Osteoblast (primary cell): Measurements from ENCODE around the gene COX10. TPM values are rescaled to one million over a fixed set of nuclear protein-coding genes. Genes with fewer than 3 reads are reported as not detected.
A peak's percentile ranks its signal among the peaks of the same experiment; 100 is the strongest.
"Not testable (repeated sequence)": the region's sequence is repeated elsewhere in the genome, so short reads cannot be mapped to it uniquely, and the experiment has no call there.

ENCODE experiments used
- DNase-seq: peaks from one replicate; pipeline ENCODE4 v3.0.0; 2011; ENCODE audit warnings: low spot score, mixed read lengths; ENCODE audit not compliant: insufficient read length; ENCODE audit errors: missing footprints
- H2AFZ ChIP-seq: 2 replicates; pipeline ENCODE4 v1.6.0; 2011; ENCODE audit warnings: mild to moderate bottlenecking, low read length
- H3K27ac ChIP-seq: 2 replicates; pipeline ENCODE4 v1.5.1; 2011; ENCODE audit warnings: mild to moderate bottlenecking, low read depth, low read length, moderate library complexity
- H3K27me3 ChIP-seq: 2 replicates; pipeline ENCODE4 v1.6.0; 2012; ENCODE audit warnings: mild to moderate bottlenecking, control low read depth, inconsistent platforms, low read length, moderate library complexity; ENCODE audit not compliant: insufficient read depth
- H3K36me3 ChIP-seq: 2 replicates; pipeline ENCODE4 v1.5.1; 2011; ENCODE audit warnings: mild to moderate bottlenecking, low read length, control low read depth, moderate library complexity; ENCODE audit not compliant: insufficient read depth
- H3K4me1 ChIP-seq: 2 replicates; pipeline ENCODE4 v1.5.1; 2011; ENCODE audit warnings: mild to moderate bottlenecking, low read length, control low read depth, moderate library complexity; ENCODE audit not compliant: insufficient read depth
- H3K4me2 ChIP-seq: 2 replicates; pipeline ENCODE4 v1.6.0; 2011; ENCODE audit warnings: mild to moderate bottlenecking, low read length; ENCODE audit not compliant: insufficient read depth
- H3K4me3 ChIP-seq: fragments of 200-600 bp; sonication (generic); 3 replicates; pipeline ENCODE4 v1.5.1; 2012; ENCODE audit warnings: mild to moderate bottlenecking, low read length, inconsistent platforms; ENCODE audit not compliant: insufficient read depth
- H3K79me2 ChIP-seq: 2 replicates; pipeline ENCODE4 v1.6.0; 2012; ENCODE audit warnings: mild to moderate bottlenecking, low read length, control low read depth, inconsistent platforms; ENCODE audit not compliant: insufficient read depth
- H3K9me3 ChIP-seq: 2 replicates; pipeline ENCODE4 v1.5.1; 2011; ENCODE audit warnings: low read depth, low read length, control low read depth
- H4K20me1 ChIP-seq: 2 replicates; pipeline ENCODE4 v1.6.0; 2012; ENCODE audit warnings: mild to moderate bottlenecking, low read length, control low read depth; ENCODE audit not compliant: insufficient read depth
- total RNA-seq: library from RNA; depleted of rRNA; stranded (reverse); fragments of >200 nt; gene quantifications from 2 replicates; pipeline ENCODE4 v1.2.3, GENCODE V29; 2012
- TF ChIP-seq, protein P1 (sequence below): IDR thresholded peaks from 2 replicates; pipeline ENCODE4 v1.5.1; 2011; ENCODE audit warnings: mild to moderate bottlenecking, low read depth, low read length, moderate library complexity; ENCODE audit errors: extremely low read depth

COX10 gene
- total RNA-seq, result 14.1 and 14.8 TPM in 2 replicates

DNA sequence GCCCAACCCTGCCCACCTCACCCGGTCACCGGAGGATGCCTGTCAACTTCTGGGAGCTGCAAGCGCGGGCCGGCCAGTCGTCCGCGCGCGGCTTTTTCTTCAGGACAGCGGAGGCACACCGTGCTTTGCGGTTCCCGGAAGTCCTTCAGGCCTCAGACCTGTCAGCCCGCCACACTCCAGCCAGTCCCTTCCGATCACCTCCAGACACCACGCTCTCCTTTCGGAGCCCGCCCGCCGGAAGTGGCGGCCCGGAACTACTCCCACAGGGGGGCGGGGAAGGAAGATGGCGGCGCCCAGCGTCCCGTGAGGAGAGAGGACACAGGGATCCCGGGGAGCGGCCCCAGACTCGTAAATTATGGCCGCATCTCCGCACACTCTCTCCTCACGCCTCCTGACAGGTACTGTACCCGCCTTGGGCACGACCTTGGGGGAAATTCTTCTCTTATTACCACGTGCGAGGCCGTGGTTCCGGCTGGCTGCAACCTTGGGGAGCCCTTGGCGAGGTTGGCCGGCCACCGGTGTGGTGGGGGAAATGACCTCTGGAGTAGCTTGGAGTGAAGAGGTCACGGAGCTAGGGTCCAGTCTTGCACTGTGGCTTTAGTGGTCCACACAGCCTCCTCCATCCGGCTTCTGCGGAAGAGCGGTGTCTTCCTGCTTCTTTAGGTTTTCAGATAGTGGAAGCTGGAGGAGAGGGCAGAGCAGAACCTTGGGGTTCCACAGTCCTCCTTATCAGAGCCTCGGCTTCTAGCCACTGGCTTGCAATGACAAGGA lies at the start of gene COX10:
COX10 (plus strand) TSS at position 254 of the 771 bp plus-strand sequence; CDS start at position 356, 102 bp downstream.
- peaks cover 13% of the 10 kb centered on the region for H3K4me1 ChIP-seq
- no peaks in the 10 kb centered on the region for H3K9me3 ChIP-seq
- peak within 1 kb of the TSS; percentile 96 for H3K4me3 ChIP-seq
- H3K27me3 ChIP-seq, result no peaks in the 10 kb centered on the region
- peaks cover 86% of the 10 kb centered on the region for H3K79me2 ChIP-seq
- peak within 1 kb of the TSS; percentile 73 for H3K4me2 ChIP-seq
- peak within 1 kb of the TSS; percentile 98 for H2AFZ ChIP-seq
- H3K27ac ChIP-seq, result peak within 1 kb of the TSS; percentile 84
- H4K20me1 ChIP-seq, result no peaks in the 10 kb centered on the region
- no peaks in the 10 kb centered on the region for H3K36me3 ChIP-seq
- DNase-seq, result peak; percentile 91
- TF ChIP-seq, protein P1, sequence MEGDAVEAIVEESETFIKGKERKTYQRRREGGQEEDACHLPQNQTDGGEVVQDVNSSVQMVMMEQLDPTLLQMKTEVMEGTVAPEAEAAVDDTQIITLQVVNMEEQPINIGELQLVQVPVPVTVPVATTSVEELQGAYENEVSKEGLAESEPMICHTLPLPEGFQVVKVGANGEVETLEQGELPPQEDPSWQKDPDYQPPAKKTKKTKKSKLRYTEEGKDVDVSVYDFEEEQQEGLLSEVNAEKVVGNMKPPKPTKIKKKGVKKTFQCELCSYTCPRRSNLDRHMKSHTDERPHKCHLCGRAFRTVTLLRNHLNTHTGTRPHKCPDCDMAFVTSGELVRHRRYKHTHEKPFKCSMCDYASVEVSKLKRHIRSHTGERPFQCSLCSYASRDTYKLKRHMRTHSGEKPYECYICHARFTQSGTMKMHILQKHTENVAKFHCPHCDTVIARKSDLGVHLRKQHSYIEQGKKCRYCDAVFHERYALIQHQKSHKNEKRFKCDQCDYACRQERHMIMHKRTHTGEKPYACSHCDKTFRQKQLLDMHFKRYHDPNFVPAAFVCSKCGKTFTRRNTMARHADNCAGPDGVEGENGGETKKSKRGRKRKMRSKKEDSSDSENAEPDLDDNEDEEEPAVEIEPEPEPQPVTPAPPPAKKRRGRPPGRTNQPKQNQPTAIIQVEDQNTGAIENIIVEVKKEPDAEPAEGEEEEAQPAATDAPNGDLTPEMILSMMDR, result no peak

- H3K27ac ChIP-seq, H3K4me3 ChIP-seq, H3K9me3 ChIP-seq, H2AFZ ChIP-seq, H3K36me3 ChIP-seq, H3K79me2 ChIP-seq, H4K20me1 ChIP-seq, DNase-seq, H3K4me1 ChIP-seq, H3K27me3 ChIP-seq, H3K4me2 ChIP-seq: not testable (repeated sequence)
Measured at GRCh38 chr17:14021651-14022294, 47.5 kb upstream of the COX10 start.

DNA sequence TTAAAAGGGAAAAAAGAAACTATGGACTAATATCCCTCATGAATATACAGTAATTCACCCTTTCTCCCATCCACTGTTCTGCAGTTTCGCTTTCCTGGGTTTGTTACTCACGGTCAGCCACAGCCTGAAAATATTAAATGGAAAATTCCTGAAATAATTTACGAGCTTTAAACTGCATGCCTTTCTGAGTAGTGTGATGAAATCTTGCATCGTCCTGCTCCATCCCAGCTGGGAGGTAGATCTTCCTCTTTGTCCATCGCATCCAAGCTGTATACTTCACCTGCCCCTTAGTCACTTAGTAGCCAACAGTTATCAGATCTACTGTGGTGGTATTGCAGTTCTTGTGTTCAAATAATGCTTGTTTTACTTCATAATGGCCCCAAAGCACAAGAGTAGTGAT lies 39.5 kb upstream of the COX10 start:
- H3K4me2 ChIP-seq, H3K4me3 ChIP-seq, H3K9me3 ChIP-seq, H3K27ac ChIP-seq, H3K4me1 ChIP-seq, H4K20me1 ChIP-seq, DNase-seq, H3K79me2 ChIP-seq, H2AFZ ChIP-seq, H3K27me3 ChIP-seq: not testable (repeated sequence)
- H3K36me3 ChIP-seq, result peaks cover 11% of the 10 kb centered on the region

DNA sequence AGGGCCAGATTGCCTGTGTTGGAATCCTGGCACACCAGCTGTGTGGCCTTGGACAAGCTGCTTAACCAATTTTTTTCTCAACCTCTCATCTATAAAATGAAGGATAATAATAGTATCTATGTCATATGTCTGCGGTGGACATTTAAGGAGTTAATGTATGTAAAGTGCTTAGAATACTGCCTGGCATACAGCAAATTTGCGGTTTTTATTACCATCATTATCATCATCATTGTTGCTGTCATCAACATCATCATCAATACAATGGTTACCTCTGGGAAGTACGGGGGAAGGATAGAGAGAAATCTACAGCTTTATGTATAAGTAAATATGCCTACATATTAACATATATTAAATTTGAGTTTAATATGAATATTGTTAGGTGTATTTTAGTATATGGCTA lies 37.1 kb upstream of the COX10 start:
- Histone ChIP-seq H3K36me3 (peaks cover 11% of the 10 kb centered on the region), H3K9me3 (no peaks in the 10 kb centered on the region), H3K79me2 (no peaks in the 10 kb centered on the region), H4K20me1 (no peaks in the 10 kb centered on the region), H3K4me1 (no peaks in the 10 kb centered on the region), H2AFZ (no peak overlapping the region), H3K27ac (no peak overlapping the region), H3K4me2 (no peak overlapping the region), H3K27me3 (no peaks in the 10 kb centered on the region), H3K4me3 (no peak overlapping the region)
- TF ChIP-seq, protein P1, result no peak
- no peak for DNase-seq

- Histone ChIP-seq H3K27me3 (no peaks in the 10 kb centered on the region), H3K9me3 (no peaks in the 10 kb centered on the region), H3K4me3 (no peak overlapping the region), H3K4me2 (no peak overlapping the region), H2AFZ (no peak overlapping the region), H3K36me3 (peaks cover 11% of the 10 kb centered on the region), H4K20me1 (no peaks in the 10 kb centered on the region), H3K27ac (no peak overlapping the region), H3K4me1 (peaks cover 5% of the 10 kb centered on the region), H3K79me2 (no peaks in the 10 kb centered on the region)
- no peak for DNase-seq
- TF ChIP-seq, protein P1, result no peak
Measured at GRCh38 chr17:14033166-14033565, 36.1 kb upstream of the COX10 start.
